Measurements from ENCODE around the gene NCEH1.

GRCh38 chr3:172707030-172707429 is 3.8 kb downstream of the NCEH1 start:
- no peak for TF ChIP-seq GATA2 (IDR thresholded peaks at IDR 0.05; ENCODE audit: low read depth, low read length)
- no peak for TF ChIP-seq GATA3 (IDR thresholded peaks at IDR 0.05; ENCODE audit: low read depth, low read length)

Measured in SH-SY5Y (cell line).